ENCODE data around the gene CGB3. TPM values are rescaled to one million over a fixed set of nuclear protein-coding genes. Genes with fewer than 3 reads are reported as not detected.
"Not testable (repeated sequence)": the region's sequence is repeated elsewhere in the genome, so short reads cannot be mapped to it uniquely, and the experiment has no call there.

Gene CGB3
- total RNA-seq, 1 donor from 2014 or later, result not detected

- DNase-seq (ENCODE audit: missing footprints), result peak; percentile 76
- ATAC-seq, result peak; percentile 64
- intact Hi-C loops (cut with DNase I), result loop anchor here (5.0 kb wide), 1 partner anchor 68 kb away; the partner anchor contains the start of gene SNRNP70
Measured at GRCh38 chr19:49019242-49019932, 4.7 kb downstream of the CGB3 start.

GRCh38 chr19:49018388-49019241 is 5.5 kb downstream of the CGB3 start:
- intact Hi-C loops (cut with DNase I), result loop anchor here (5.0 kb wide), 1 partner anchor 69 kb away; the partner anchor contains the start of gene SNRNP70
- not testable (repeated sequence) for ATAC-seq; DNase-seq (ENCODE audit: missing footprints)

DNA sequence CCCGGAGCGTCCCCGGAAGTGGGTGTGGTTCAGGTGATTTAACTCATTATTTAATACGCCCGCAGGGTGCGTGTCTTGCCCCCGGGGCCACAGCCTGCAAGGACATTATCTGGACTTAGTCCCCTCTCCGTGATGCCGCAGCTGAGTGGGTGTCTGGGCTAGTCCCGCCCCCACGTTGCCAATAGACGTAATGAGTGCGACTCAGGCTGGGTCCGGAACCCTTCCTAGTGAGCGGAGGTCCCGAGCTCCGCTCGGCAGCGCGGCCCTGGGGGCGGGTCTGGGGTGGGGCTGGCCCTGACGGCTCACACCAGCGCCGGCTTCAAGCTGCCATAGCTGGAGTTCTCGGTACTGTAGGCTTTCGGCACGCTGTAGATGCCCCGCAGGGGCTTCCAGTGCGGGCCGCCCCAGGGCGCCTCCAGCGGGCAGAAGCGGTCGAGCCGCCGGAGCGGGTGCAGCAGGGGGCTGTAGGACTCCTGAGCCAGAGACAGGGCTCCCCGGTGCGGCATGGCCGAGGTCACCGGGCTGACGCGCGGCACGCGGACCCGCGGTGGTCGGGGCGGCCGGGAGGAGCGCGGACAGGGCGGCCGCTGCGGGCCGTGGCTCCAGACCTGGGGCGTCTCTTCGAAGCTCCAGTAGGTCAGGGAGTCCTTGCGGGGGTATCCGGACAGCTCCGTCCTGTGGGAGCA is 6.3 kb downstream of the CGB3 start:
- DNase-seq (ENCODE audit: missing footprints), result no peak
- ATAC-seq, result peak; percentile 57
- intact Hi-C loops (cut with DNase I), result loop anchor here (5.0 kb wide), 1 partner anchor 69 kb away; the partner anchor contains the start of gene SNRNP70

DNA sequence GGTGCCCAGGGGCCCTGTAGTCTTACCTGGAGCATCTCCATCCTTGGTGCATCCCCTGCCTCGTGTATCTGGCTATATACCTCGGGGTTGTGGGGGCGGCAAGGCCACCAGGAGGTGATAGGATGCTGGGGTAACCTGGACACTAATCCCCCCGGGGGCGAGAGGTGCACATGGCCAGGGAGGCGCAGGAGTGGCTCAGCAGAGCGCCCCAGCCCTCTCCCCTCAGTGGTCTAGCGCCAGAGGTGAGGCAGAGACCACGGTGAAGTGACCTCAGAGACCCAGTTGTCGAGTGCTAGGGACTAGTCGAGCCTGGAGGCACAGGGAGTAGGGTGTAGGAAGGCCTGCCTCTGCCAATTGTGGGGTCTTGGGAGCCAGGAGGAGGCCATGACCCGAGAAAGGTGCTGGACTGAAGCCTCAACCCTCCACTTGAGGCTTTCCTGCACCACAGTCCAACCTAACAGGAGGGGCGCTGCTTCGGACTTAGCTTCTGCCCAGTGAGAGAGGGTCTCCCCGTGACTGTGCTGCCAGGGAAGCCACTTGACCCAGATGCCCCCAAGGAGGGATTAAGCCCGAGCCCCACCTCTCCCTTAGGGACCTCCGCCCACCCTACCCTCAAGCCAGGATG is 7.0 kb downstream of the CGB3 start, which contains the start of gene LHB:
Gene LHB, minus strand, starts transcription at position 51 of the 625 bp plus-strand sequence. Its CDS starts 10 bp downstream, at position 41.
- no peak for ATAC-seq
- intact Hi-C loops (cut with DNase I), result loop anchor here (5.0 kb wide), 1 partner anchor 70 kb away; the partner anchor contains the start of gene SNRNP70

GRCh38 chr19:49016067-49016839 is 7.9 kb downstream of the CGB3 start:
- intact Hi-C loops (cut with DNase I), result loop anchor here (5.0 kb wide), 1 partner anchor 71 kb away; the partner anchor contains the start of gene SNRNP70
- DNase-seq (ENCODE audit: missing footprints) (no peak), ATAC-seq (no peak)

More for the DNA sequence above, 7.0 kb downstream of the CGB3 start, which contains the start of gene LHB:
- no peak for DNase-seq (ENCODE audit: missing footprints)

- intact Hi-C loops (cut with DNase I), result loop anchor here (5.0 kb wide), 1 partner anchor 72 kb away; the partner anchor contains the start of gene SNRNP70
- no peak for DNase-seq (ENCODE audit: missing footprints)
- no peak for ATAC-seq
Measured at GRCh38 chr19:49014870-49015255, 9.3 kb downstream of the CGB3 start.

GRCh38 chr19:49014123-49014869 is 9.8 kb downstream of the CGB3 start:
- ATAC-seq (no peak), DNase-seq (ENCODE audit: missing footprints) (no peak)
- intact Hi-C loops (cut with DNase I), result no loop called here

GRCh38 chr19:49011194-49011593 is 12.9 kb downstream of the CGB3 start:
- DNase-seq (ENCODE audit: missing footprints) (no peak), ATAC-seq (no peak)
- intact Hi-C loops (cut with DNase I), result no loop called here

DNA sequence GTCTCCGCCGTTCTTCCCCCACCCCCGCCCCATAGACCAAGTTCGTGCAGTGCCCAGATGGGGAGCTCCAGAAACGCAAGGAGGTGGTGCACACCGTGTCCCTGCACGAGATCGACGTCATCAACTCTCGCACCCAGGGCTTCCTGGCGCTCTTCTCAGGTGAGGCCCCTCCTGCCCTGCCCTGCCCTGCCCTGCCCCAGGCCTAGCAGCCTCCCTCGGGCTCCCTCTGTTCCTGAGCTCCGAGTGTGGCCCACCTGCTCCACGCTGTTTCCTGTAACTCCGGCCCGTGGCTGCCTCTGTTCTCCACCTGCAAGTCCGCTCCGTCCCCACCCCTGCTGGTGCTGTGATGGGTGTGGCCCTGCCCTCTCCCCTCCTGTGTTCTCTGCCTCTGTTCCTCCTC is 13.7 kb downstream of the CGB3 start:
- ATAC-seq (no peak), DNase-seq (ENCODE audit: missing footprints) (no peak)
- intact Hi-C loops (cut with DNase I), result no loop called here

GRCh38 chr19:49009828-49010227 is 14.3 kb downstream of the CGB3 start:
- intact Hi-C loops (cut with DNase I), result no loop called here
- DNase-seq (ENCODE audit: missing footprints) (no peak), ATAC-seq (no peak)

GRCh38 chr19:49006905-49007304 is 17.2 kb downstream of the CGB3 start:
- DNase-seq (ENCODE audit: missing footprints) (no peak), ATAC-seq (no peak)
- intact Hi-C loops (cut with DNase I), result no loop called here

DNA sequence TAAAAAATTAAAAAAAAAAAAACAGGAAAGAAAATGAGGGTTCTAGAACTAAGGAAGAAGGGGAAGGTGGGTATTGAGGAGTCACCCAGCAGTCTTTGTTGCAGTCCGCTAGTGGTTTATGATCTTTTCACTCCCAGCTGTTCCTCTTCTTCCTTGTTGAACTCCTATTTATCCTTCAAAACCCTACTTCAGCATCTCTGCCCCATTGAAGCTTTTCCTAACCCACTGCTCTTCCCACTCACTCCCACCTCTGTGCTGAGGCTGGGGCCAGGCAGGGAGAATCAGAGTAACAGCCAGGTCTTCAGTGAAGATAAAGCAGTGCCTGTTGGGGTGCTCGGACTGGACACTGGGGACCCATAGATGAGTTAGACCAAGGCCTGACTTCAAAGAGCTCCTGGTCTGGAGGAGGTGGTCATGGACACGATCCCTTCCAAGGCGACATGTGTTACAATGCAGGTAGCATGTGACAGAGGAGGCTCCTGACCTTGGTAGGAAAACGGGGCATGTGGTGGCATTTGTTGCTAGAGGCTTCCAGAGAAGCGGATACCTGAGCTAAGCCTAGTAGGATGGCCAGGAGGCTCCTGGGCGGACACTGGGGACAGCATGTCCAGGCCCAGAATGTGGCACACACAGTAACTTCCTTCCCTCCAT is 19.0 kb downstream of the CGB3 start:
- no peak for ATAC-seq
- DNase-seq (ENCODE audit: missing footprints), result no peak
- intact Hi-C loops (cut with DNase I), result no loop called here

GRCh38 chr19:49004133-49004532 is 20.0 kb downstream of the CGB3 start:
- no peak for DNase-seq (ENCODE audit: missing footprints)
- intact Hi-C loops (cut with DNase I), result no loop called here
- no peak for ATAC-seq

DNA sequence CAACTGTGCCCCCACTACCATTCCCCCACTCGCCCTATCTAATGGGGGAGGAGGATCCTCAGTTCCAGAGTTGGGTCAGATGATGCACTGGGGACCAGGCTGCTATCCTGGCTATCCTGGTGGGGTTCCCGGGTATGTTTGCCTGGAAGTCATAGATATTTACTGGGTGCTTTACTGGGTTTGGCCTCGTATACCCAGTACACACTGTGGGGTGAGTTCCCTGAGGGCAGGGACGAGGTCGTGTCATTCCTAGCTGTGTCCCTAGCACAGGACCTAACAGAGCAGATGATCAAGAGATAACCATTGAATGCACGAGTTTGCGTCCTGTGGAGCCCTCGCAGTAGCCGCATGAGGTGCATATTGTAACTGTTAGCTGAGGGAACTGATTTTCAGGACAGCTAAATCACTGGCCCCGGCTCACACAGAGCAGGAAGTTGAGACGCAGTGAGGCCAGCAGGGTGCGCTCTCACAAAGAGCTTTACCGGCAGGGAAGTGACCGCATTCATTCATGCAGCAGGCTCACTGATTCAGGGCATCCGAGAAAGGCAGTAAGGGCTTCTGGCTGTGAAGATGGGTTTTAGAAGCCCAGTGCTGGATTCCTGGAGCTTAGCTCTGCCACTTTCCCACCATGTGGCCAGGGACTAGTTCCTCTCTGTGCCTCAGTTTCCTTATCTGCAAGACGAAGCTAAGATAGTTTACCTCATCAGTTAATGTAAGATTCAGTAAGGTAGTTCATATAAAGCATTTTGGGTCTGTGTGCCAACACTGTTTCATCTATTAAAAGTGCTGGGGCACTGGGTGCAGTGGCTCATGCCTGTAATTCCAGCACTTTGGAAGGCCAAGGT is 24.4 kb downstream of the CGB3 start:
- peak; percentile 54 for ATAC-seq
- intact Hi-C loops (cut with DNase I), result no loop called here
- DNase-seq (ENCODE audit: missing footprints), result no peak

DNA sequence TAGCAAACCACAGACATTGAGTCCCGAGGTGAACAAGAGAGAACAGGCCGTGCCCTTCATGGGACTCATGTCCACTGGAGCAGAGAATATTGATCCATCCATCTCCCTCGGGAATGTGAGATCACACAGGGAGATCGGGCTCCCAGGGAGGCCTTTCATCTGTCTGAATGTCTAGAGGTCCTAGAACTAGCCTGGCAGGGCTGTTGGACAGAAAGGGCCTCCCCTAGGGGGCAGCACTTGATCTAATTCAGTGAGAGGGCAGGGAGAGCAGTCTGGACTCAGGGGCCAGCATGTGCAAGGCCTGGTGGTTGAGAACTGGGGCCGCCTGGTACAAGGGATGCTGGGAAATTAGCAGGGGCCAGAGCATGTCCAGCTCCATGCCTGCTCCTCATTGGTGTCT is 26.2 kb downstream of the CGB3 start:
- intact Hi-C loops (cut with DNase I), result no loop called here
- DNase-seq (ENCODE audit: missing footprints) (no peak), ATAC-seq (no peak)

DNA sequence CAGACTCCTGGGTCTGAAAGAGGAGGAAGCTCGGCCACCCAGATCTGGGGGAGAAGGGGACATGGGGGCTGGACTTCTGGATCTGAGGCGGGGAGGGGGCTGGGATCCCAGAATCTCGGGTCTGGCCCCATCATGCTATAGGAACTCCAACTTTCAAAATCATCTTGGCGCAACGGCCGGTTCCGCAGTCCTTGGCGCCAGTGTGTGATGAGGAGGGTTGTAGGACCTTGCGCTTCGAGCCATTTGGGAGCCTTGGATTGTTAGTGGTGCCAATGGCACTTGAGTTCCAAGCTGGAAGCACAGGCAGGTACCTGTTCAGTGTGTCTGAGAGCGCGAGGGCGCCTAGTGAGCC is 30.1 kb downstream of the CGB3 start:
- intact Hi-C loops (cut with DNase I), result no loop called here
- no peak for ATAC-seq
- DNase-seq (ENCODE audit: missing footprints), result no peak

Measured in Right ventricle myocardium inferior (tissue), 1 donor.